Gastroesophageal sphincter (tissue), 3 donors: ENCODE measurements around the gene CAMK2B.

ENCODE experiments used
- CTCF ChIP-seq, 4 experiments: fragments of 200-600 bp in 2 of 4; fragments of 450-650 bp in 2 of 4; sonication (generic) in 1 of 4; IDR thresholded peaks; one replicate each; pipeline ENCODE4 v1.5.1; 2017 to 2019; ENCODE audit warnings: antibody characterized with exemption in 4 of 4, mild to moderate bottlenecking in 2 of 4, moderate library complexity in 2 of 4
- EP300 ChIP-seq: sonication (generic); formaldehyde crosslinking; IDR thresholded peaks from one replicate; pipeline ENCODE4 v1.6.1; 2017; ENCODE audit warnings: antibody characterized with exemption, mild to moderate bottlenecking
- POLR2A ChIP-seq, 2 donors: fragments of 450-650 bp; IDR thresholded peaks; one replicate each; pipeline ENCODE4 v1.6.1; 2017; ENCODE audit warnings: antibody characterized with exemption in 2 of 2, mild to moderate bottlenecking in 2 of 2, moderate library complexity in 1 of 2
- POLR2AphosphoS5 ChIP-seq: sonication (generic); formaldehyde crosslinking; IDR thresholded peaks from one replicate; pipeline ENCODE4 v1.6.1; 2017; ENCODE audit warnings: antibody characterized with exemption

- TF ChIP-seq CTCF (IDR thresholded peaks at IDR 0.05) (no peak), EP300 (no peak), POLR2AphosphoS5 (no peak), POLR2A (IDR thresholded peaks at IDR 0.05) (no peak)
Observed at GRCh38 chr7:44191171-44191570, 134.2 kb downstream of the CAMK2B start.
